Ascending aorta (tissue), 2 donors: ENCODE measurements around the gene TYW1. TPM values are rescaled to one million over a fixed set of nuclear protein-coding genes. Genes with fewer than 3 reads are reported as not detected.
"Not testable (repeated sequence)": the region's sequence is repeated elsewhere in the genome, so short reads cannot be mapped to it uniquely, and the experiment has no call there.

Source experiments
- DNase-seq, 2 donors: peaks; one replicate each; pipeline ENCODE4 v3.0.0-alpha.2; 2019; ENCODE audit warnings: low spot score in 2 of 2
- H3K27ac ChIP-seq, 2 donors: fragments of 200-600 bp; sonication (generic); one replicate each; pipeline ENCODE4 v1.5.1; 2016 to 2017; ENCODE audit warnings: mild to moderate bottlenecking in 1 of 2
- H3K27me3 ChIP-seq: fragments of 200-600 bp; sonication (generic); one replicate; pipeline ENCODE4 v1.5.1; 2017
- H3K36me3 ChIP-seq, 2 donors: fragments of 200-600 bp; sonication (generic); one replicate each; pipeline ENCODE4 v1.5.1; 2016
- H3K4me1 ChIP-seq, 2 donors: fragments of 200-600 bp; sonication (generic); one replicate each; pipeline ENCODE4 v1.5.1; 2016 to 2017; ENCODE audit warnings: mild to moderate bottlenecking in 1 of 2
- H3K4me3 ChIP-seq, 2 donors: fragments of 200-600 bp; sonication (generic); one replicate each; pipeline ENCODE4 v1.5.1; 2016 to 2017; ENCODE audit warnings: mild to moderate bottlenecking in 1 of 2
- H3K9me3 ChIP-seq, 2 donors: fragments of 200-600 bp; sonication (generic); one replicate each; pipeline ENCODE4 v1.5.1; 2016
- intact Hi-C: fragments of 100-400 bp; cut with DNase I; formaldehyde crosslinking; loops from one replicate; pipeline ENCODE4 v1.15.1; 2023
- total RNA-seq: library from RNA; depleted of rRNA; stranded (reverse); fragments of >200 nt; gene quantifications from one replicate; pipeline ENCODE4 v1.1.0, GENCODE V29; 2016
- TF ChIP-seq, protein P1 (sequence below), 3 experiments: fragments of 200-600 bp in 2 of 3; fragments of 450-650 bp in 1 of 3; sonication (generic) in 2 of 3; IDR thresholded peaks; one replicate each; pipeline ENCODE4 v1.5.1; 2016 to 2019; ENCODE audit warnings: antibody characterized with exemption in 3 of 3, mild to moderate bottlenecking in 1 of 3, moderate library complexity in 1 of 3

The TYW1 gene
- total RNA-seq, 1 donor from 2014 or later: 2.1 TPM

DNA sequence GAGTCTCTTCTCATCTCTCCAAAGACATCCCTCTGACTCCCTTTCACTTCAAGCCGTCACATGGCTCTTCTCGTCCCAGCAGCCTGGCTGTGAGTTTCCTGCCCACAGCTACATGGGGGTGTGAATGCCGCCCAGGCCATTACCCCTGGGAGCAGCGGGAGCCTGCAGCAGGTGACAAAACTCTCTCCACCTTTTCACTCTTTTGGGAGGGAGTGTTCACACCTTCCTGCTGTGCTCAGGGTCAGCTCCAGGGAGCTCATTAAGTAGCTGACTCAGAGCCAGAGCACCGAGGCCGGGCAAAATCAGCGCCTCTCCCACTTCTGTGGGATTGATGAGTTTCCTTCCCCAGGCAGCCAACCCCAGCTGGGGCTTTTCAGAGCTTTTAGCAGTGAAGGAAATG, 271.3 kb downstream of the TYW1 start:
- intact Hi-C loops: no loop called here
- Histone ChIP-seq H3K27me3 (no peaks in the 10 kb centered on the region), H3K9me3 (no peaks in the 10 kb centered on the region), H3K4me3 (no peak overlapping the region), H3K4me1 (no peaks in the 10 kb centered on the region), H3K27ac (no peak overlapping the region), H3K36me3 (peaks cover 0 to 7% of the 10 kb centered on the region in 2 donors)
- TF ChIP-seq, protein P1, sequence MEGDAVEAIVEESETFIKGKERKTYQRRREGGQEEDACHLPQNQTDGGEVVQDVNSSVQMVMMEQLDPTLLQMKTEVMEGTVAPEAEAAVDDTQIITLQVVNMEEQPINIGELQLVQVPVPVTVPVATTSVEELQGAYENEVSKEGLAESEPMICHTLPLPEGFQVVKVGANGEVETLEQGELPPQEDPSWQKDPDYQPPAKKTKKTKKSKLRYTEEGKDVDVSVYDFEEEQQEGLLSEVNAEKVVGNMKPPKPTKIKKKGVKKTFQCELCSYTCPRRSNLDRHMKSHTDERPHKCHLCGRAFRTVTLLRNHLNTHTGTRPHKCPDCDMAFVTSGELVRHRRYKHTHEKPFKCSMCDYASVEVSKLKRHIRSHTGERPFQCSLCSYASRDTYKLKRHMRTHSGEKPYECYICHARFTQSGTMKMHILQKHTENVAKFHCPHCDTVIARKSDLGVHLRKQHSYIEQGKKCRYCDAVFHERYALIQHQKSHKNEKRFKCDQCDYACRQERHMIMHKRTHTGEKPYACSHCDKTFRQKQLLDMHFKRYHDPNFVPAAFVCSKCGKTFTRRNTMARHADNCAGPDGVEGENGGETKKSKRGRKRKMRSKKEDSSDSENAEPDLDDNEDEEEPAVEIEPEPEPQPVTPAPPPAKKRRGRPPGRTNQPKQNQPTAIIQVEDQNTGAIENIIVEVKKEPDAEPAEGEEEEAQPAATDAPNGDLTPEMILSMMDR (IDR thresholded peaks at IDR 0.05): no peak
- no peak for DNase-seq

DNA sequence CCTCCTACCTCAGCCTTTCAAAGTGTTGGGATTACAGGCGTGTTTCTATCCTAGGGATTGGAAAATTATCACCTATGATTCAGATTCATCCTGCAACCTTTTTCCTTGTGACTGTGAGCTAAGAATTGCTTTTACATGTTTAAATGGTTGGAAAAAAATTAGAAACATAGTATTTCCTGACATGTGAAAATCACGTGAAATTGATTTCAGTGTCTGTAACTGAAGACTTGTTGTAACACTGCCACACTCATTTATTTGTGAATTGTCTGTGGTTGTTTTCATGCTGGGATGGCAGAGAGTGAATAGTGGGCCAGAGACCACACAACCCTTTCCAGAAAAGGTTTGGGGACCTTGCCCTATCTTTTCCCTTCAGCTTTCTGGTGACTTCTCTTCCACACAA, 273.3 kb downstream of the TYW1 start:
- H3K27ac ChIP-seq, intact Hi-C loops, H3K4me1 ChIP-seq: not testable (repeated sequence)

More for the DNA sequence above, 273.3 kb downstream of the TYW1 start:
- H3K27me3 ChIP-seq, H3K36me3 ChIP-seq, H3K4me3 ChIP-seq, H3K9me3 ChIP-seq, DNase-seq: not testable (repeated sequence)

Other genes starting within 250 kb of the TYW1 start
- gene TMEM248, start 75.6 kb upstream of the TYW1 start, total RNA-seq: 278 TPM
- 165 TPM for gene SBDS, start 1.2 kb upstream of the TYW1 start, total RNA-seq